Neural progenitor cell (in vitro differentiated cells): ENCODE measurements around the gene PBX1.

Source experiments
- CTCF ChIP-seq: fragments of 200-600 bp; sonication (generic); IDR thresholded peaks from 2 replicates; pipeline ENCODE4 v1.5.1; 2017; ENCODE audit warnings: antibody characterized with exemption, mild to moderate bottlenecking
- EZH2 ChIP-seq: fragments of 200-600 bp; sonication (generic); IDR thresholded peaks from 2 replicates; pipeline ENCODE4 v1.6.1; 2017; ENCODE audit warnings: antibody characterized with exemption, mild to moderate bottlenecking, moderate library complexity
- EZH2phosphoT487 ChIP-seq: fragments of 200-600 bp; sonication (generic); IDR thresholded peaks from 2 replicates; pipeline ENCODE4 v1.6.1; 2017; ENCODE audit warnings: antibody characterized with exemption

GRCh38 chr1:164763098-164763497 is 204.1 kb downstream of the PBX1 start:
- TF ChIP-seq CTCF (no peak), EZH2 (no peak), EZH2phosphoT487 (no peak)
